Stimulated activated effector memory CD8-positive, alpha-beta T cell treated with anti-CD3 and anti-CD28 coated beads, Interleukin-12 subunit alpha, Interleukin-12 subunit beta, amount 100 ng/mL, for 72 hours (primary cell): ENCODE measurements around the gene WFIKKN1.

ENCODE experiments used
- ATAC-seq: fragments of 150-1000 bp; cut with Tn5 transposase; 2 replicates; pipeline ENCODE4 v1.10.0; 2021
- DNase-seq, 2 donors: peaks; one replicate each; pipeline ENCODE4 v3.0.0; 2021 to 2022; ENCODE audit warnings: low spot score in 2 of 2
- H3K27ac Mint-ChIP-seq: one replicate; pipeline ENCODE4 v1.8.0; 2022; ENCODE audit warnings: mild to moderate bottlenecking, mixed read lengths
- H3K36me3 Mint-ChIP-seq: one replicate; pipeline ENCODE4 v1.8.0; 2022; ENCODE audit warnings: mild to moderate bottlenecking, mixed read lengths
- H3K4me1 Mint-ChIP-seq: one replicate; pipeline ENCODE4 v1.8.0; 2022; ENCODE audit warnings: mixed read lengths
- H3K4me3 Mint-ChIP-seq: one replicate; pipeline ENCODE4 v1.8.0; 2022; ENCODE audit warnings: mild to moderate bottlenecking, mixed read lengths
- H3K9me3 Mint-ChIP-seq: one replicate; pipeline ENCODE4 v1.8.0; 2022; ENCODE audit warnings: mixed read lengths

The WFIKKN1 gene

DNA sequence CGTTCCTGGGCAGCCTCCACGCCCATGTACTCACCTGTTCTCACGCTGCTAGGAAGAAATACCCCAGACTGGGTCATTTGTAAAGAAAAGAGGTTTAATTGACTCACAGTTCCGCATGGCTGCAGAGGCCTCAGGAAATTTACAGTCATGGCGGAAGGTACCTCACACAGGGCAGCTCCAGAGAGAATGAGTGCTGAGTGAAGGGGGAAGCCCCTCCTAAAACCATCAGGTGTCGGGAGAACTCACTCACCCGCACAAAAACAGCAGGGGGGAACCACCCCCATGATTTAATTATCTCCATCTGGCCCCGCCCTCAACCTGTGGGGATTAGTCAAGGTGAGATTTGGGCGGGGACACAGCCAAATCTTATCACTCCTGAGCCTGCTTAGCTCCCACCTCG lies 22.8 kb upstream of the WFIKKN1 start:
- Mint-ChIP-seq H3K4me1 (peaks cover 40% of the 10 kb centered on the region), H3K9me3 (no peaks in the 10 kb centered on the region), H3K27ac (no peak overlapping the region), H3K4me3 (no peak overlapping the region), H3K36me3 (peaks cover 5% of the 10 kb centered on the region)
- DNase-seq (no peak), ATAC-seq (peak; percentile 79)

- Mint-ChIP-seq H3K9me3 (no peaks in the 10 kb centered on the region), H3K36me3 (peaks cover 5% of the 10 kb centered on the region), H3K4me3 (no peak overlapping the region), H3K27ac (peak overlapping the region; percentile 86), H3K4me1 (peaks cover 31% of the 10 kb centered on the region)
- ATAC-seq = no peak
- no peak for DNase-seq
Measured at GRCh38 chr16:609316-609715, 21.5 kb upstream of the WFIKKN1 start.

DNA sequence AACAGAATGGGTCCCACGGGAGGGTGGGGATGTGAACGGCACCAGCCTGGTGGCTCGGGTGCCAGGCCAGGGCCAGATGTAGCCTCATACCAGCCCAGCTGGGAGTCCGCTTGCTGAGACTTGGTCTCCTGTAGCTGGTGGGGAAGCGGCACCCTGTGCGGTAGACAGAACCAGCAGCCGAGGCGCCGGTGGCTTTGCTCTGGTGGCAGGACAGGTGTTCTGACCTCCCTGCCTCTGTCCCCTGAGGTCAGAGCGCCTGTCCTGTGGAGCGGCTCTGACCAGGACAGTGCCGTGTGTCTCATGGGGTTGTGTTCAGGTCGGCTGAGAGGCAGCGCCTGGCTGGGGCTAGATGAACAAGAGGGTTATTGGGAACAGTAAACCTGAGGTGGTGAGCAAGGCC lies 20.8 kb upstream of the WFIKKN1 start:
- DNase-seq (no peak), ATAC-seq (no peak)
- H3K4me3 Mint-ChIP-seq = no peak overlapping the region
- peaks cover 31% of the 10 kb centered on the region for H3K4me1 Mint-ChIP-seq
- peaks cover 5% of the 10 kb centered on the region for H3K36me3 Mint-ChIP-seq
- H3K9me3 Mint-ChIP-seq = no peaks in the 10 kb centered on the region
- H3K27ac Mint-ChIP-seq = no peak overlapping the region

GRCh38 chr16:610513-611381 lies 20.0 kb upstream of the WFIKKN1 start:
- ATAC-seq (peak; percentile 89), DNase-seq (peak; percentile 40 to 63)
- Mint-ChIP-seq H3K36me3 (peaks cover 5% of the 10 kb centered on the region), H3K4me1 (peaks cover 31% of the 10 kb centered on the region), H3K4me3 (no peak overlapping the region), H3K27ac (peak overlapping the region; percentile 78), H3K9me3 (no peaks in the 10 kb centered on the region)

DNA sequence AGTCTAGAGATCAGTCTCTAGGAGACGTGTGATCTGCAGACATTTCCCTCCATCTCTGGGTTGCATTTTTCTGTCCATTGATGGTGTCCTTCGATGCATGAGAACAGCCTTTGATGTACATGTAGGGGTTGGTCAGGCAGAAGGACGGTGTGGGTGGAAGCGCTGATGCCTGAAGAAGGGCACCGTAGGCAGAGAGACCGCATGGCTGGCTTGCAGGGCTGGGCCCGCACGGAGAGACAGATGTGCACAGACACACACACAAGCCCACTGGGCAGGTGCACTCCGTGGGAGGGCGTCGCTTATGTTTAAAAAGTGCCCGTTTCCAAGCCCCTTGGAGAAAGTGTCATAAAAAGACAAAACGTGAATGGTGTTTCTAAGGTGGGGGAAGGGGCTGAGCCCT lies 15.7 kb upstream of the WFIKKN1 start:
- H3K27ac Mint-ChIP-seq = no peak overlapping the region

GRCh38 chr16:616733-617586 lies 13.8 kb upstream of the WFIKKN1 start:
- Mint-ChIP-seq H3K9me3 (no peaks in the 10 kb centered on the region), H3K4me1 (no peaks in the 10 kb centered on the region), H3K27ac (no peak overlapping the region), H3K4me3 (no peak overlapping the region), H3K36me3 (no peaks in the 10 kb centered on the region)
- ATAC-seq (no peak), DNase-seq (no peak)

More for the DNA sequence above, 15.7 kb upstream of the WFIKKN1 start:
- no peak overlapping the region for H3K4me3 Mint-ChIP-seq
- H3K9me3 Mint-ChIP-seq = no peaks in the 10 kb centered on the region
- DNase-seq (no peak), ATAC-seq (no peak)
- H3K36me3 Mint-ChIP-seq = peaks cover 5% of the 10 kb centered on the region
- H3K4me1 Mint-ChIP-seq = peaks cover 10% of the 10 kb centered on the region

- no peaks in the 10 kb centered on the region for H3K9me3 Mint-ChIP-seq
- no peak overlapping the region for H3K27ac Mint-ChIP-seq
Measured at GRCh38 chr16:617855-618254, 12.9 kb upstream of the WFIKKN1 start.

DNA sequence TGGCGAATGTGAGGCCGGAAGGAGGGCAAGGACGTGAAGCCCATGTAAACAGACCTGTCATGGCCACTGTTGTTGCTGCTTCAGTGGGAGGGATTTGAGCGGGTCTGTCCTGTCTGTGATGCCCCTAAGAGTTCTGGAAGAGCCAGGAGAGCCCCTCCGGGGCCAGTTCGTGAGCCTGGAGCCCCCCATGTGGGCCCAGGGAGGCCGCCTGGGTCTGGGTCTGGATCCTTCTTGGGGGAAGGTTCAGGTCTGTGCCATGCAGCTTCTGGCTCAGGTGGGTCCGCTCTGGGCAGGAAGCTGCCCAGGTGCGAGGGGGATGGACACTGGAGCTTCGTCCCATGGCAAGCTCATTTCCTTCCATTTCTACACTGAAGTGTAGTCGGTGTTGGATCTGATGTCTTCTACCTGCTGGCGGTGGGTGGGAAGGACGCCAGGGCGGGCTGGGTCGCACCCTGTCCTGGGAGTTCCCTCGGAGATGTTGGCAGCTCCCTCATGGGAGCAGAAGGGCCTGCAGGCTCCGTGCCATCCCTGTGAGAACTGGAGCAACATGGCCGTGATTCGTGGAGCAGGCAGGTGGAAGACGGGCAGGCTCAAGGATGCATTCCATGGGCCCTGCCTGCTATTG lies 11.2 kb upstream of the WFIKKN1 start:
- no peak for ATAC-seq
- H3K27ac Mint-ChIP-seq = no peak overlapping the region

More at GRCh38 chr16:617855-618254, 12.9 kb upstream of the WFIKKN1 start:
- ATAC-seq (no peak), DNase-seq (no peak)
- Mint-ChIP-seq H3K4me3 (no peak overlapping the region), H3K4me1 (no peaks in the 10 kb centered on the region), H3K36me3 (no peaks in the 10 kb centered on the region)

GRCh38 chr16:620700-621525 lies 9.9 kb upstream of the WFIKKN1 start:
- Mint-ChIP-seq H3K4me3 (no peak overlapping the region), H3K27ac (peak overlapping the region; percentile 13), H3K4me1 (no peaks in the 10 kb centered on the region), H3K36me3 (no peaks in the 10 kb centered on the region), H3K9me3 (no peaks in the 10 kb centered on the region)
- DNase-seq (no peak), ATAC-seq (no peak)

More for the DNA sequence above, 11.2 kb upstream of the WFIKKN1 start:
- Mint-ChIP-seq H3K9me3 (no peaks in the 10 kb centered on the region), H3K36me3 (no peaks in the 10 kb centered on the region), H3K4me3 (no peak overlapping the region), H3K4me1 (no peaks in the 10 kb centered on the region)
- no peak for DNase-seq

- Mint-ChIP-seq H3K4me1 (no peaks in the 10 kb centered on the region), H3K9me3 (no peaks in the 10 kb centered on the region), H3K4me3 (no peak overlapping the region), H3K27ac (peak overlapping the region; percentile 13), H3K36me3 (peaks cover 3% of the 10 kb centered on the region)
- DNase-seq (no peak), ATAC-seq (no peak)
Measured at GRCh38 chr16:621526-622105, 9.2 kb upstream of the WFIKKN1 start.

GRCh38 chr16:622920-623280 lies 7.9 kb upstream of the WFIKKN1 start:
- DNase-seq = no peak
- Mint-ChIP-seq H3K27ac (no peak overlapping the region), H3K4me1 (no peaks in the 10 kb centered on the region), H3K36me3 (peaks cover 8% of the 10 kb centered on the region), H3K4me3 (no peak overlapping the region), H3K9me3 (no peaks in the 10 kb centered on the region)
- ATAC-seq = no peak

DNA sequence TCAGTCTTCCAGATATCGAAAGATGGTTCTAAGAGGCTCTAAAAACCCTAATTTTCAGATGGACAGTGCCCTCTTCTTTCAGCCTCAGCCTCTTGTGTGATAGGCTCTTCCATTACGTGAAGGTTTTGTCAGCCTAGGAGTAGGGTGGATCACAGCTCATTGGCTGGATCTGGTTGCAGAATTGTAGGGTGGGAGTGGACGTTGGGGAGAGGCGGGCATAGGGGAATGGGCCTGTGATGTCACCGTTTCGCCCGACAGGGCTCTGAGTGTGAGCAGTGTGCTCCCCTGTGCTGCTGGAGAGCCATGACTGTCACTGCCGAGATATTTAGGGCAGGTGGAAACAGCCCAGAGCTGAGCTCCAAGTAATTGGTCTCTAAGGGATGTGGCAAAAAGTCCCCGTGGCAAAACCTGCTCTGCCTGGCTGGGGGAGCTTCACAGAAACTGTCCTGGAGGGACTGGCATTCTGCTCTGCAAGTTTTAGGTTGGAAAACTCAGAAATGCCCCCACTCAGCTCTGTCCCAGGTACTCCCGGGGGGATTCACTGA lies 6.2 kb upstream of the WFIKKN1 start:
- Mint-ChIP-seq H3K4me1 (no peaks in the 10 kb centered on the region), H3K27ac (no peak overlapping the region), H3K36me3 (peaks cover 10% of the 10 kb centered on the region), H3K4me3 (no peak overlapping the region), H3K9me3 (no peaks in the 10 kb centered on the region)
- DNase-seq (no peak), ATAC-seq (no peak)

DNA sequence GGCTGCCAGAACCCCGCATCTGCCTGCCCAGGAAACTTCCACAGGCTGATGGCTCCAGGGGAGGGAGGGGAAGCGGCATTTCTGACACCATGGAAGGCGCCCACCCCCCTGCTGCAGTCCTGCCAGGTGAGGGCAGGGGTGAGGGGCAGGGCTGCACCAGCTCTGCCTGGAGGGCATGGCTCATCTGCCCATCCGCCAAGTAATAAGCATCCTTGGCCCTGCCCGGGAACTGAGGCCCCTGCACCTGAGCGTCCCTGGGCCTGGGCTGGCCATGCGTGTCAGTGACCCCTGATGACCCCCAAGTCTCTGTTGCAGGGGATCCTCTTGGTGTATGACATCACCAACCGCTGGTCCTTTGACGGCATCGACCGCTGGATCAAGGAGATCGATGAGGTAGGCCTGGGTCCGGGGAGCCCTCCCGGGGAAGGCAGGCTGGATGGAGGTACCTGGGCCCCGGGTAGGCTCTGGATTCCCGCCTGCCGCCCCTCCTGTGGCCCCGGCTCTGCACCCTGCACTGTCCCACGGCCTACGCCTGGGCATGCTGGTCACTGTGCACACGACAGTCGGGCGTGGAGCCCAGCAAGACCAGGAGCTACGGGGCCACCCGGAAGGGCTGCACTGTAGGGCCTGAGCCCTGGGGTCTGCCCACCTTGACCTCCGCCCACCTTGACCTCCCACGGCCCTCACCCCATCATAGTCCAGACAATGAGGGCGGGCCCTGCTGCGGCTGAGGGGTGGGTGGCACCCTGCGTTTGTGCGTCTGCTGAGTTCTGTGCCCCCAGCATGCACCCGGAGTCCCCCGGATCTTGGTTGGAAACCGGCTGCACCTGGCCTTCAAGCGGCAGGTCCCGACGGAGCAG lies 5.4 kb upstream of the WFIKKN1 start:
- DNase-seq = no peak
- Mint-ChIP-seq H3K4me1 (no peaks in the 10 kb centered on the region), H3K27ac (no peak overlapping the region), H3K36me3 (peaks cover 10% of the 10 kb centered on the region), H3K4me3 (no peak overlapping the region), H3K9me3 (no peaks in the 10 kb centered on the region)
- ATAC-seq = no peak
